Transverse colon (tissue), 3 donors: ENCODE data around the gene GFAP.

ENCODE experiments used
- EP300 ChIP-seq: sonication (generic); formaldehyde crosslinking; IDR thresholded peaks from one replicate; pipeline ENCODE4 v1.6.1; 2017; ENCODE audit warnings: antibody characterized with exemption, low read depth
- POLR2A ChIP-seq: fragments of 450-650 bp; IDR thresholded peaks from one replicate; pipeline ENCODE4 v1.6.1; 2016; ENCODE audit warnings: antibody characterized with exemption, mild to moderate bottlenecking, moderate library complexity
- TF ChIP-seq, protein P1 (sequence below), 5 experiments: fragments of 200-600 bp in 3 of 5; fragments of 450-650 bp in 2 of 5; sonication (generic) in 3 of 5; IDR thresholded peaks; 1 replicate in 2 of 5; 2 replicates in 3 of 5; pipeline ENCODE4 v1.5.1; 2016 to 2017; ENCODE audit warnings: antibody characterized with exemption in 5 of 5, inconsistent platforms in 3 of 5, mild to moderate bottlenecking in 2 of 5, moderate library complexity in 1 of 5

DNA sequence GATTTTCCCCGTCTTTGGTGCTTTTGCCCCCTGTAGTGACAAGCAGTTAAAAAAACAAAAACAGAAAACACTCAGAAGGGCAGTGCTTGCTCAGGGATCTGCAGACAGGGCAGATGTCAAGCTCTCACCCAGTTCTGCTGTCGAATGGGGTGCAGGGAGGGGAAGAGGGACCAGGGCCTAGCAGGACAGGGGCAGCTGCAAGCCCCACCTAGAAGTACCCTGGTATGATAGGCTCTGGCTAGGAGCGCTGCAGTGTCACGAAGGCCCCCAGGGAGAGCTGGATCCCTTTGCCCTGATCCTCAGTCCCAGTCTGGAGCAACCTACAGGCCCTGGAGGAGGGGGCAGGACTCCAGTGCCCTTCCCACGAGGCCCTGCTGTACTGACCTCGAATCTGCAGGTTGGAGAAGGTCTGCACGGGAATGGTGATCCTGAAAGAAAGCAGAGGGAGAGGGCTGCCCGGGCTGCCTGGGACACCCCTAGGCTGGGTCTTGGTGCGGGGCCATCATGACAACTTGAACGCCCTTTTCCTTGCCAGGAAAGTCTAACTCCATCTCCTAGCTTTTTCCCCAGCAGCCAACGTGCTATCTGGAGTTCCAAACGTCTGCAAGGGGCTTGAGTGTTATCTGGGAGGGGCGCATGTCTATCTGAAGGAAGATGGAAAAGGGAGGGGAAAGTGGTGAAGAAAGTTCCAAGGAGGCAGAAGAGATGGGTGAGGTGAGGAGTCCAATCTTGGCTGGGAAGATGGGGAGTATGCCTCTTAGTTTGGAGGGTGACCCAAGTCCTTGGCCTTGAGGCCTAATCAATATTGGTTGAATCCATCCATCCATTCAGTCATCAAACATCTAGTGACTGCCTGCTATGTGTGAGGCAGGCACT, 4.8 kb downstream of the GFAP start:
- no peak for TF ChIP-seq POLR2A
- TF ChIP-seq EP300 = no peak
- TF ChIP-seq, protein P1, sequence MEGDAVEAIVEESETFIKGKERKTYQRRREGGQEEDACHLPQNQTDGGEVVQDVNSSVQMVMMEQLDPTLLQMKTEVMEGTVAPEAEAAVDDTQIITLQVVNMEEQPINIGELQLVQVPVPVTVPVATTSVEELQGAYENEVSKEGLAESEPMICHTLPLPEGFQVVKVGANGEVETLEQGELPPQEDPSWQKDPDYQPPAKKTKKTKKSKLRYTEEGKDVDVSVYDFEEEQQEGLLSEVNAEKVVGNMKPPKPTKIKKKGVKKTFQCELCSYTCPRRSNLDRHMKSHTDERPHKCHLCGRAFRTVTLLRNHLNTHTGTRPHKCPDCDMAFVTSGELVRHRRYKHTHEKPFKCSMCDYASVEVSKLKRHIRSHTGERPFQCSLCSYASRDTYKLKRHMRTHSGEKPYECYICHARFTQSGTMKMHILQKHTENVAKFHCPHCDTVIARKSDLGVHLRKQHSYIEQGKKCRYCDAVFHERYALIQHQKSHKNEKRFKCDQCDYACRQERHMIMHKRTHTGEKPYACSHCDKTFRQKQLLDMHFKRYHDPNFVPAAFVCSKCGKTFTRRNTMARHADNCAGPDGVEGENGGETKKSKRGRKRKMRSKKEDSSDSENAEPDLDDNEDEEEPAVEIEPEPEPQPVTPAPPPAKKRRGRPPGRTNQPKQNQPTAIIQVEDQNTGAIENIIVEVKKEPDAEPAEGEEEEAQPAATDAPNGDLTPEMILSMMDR (IDR thresholded peaks at IDR 0.05) = no peak
